Ovary (tissue), 9 donors: Measurements from ENCODE around the gene ANKRD34C. TPM values are rescaled to one million over a fixed set of nuclear protein-coding genes. Genes with fewer than 3 reads are reported as not detected.

ENCODE experiments used
- DNase-seq, 5 donors: peaks; one replicate each; pipeline ENCODE4 v3.0.0-alpha.2; 2019 to 2020
- H3K27ac ChIP-seq, 2 donors: fragments of 200-600 bp; one replicate each; pipeline versions ENCODE4 v1.5.1 to v1.8.0; 2019 to 2022
- H3K27me3 ChIP-seq: fragments of 200-600 bp; one replicate; pipeline ENCODE4 v1.8.0; 2022
- H3K36me3 ChIP-seq: fragments of 200-600 bp; sonication (generic); one replicate; pipeline ENCODE4 v1.5.1; 2019
- H3K4me1 ChIP-seq: one replicate; pipeline ENCODE4 v1.8.1; 2013; ENCODE audit warnings: mild to moderate bottlenecking, moderate library complexity; ENCODE audit not compliant: insufficient read depth
- H3K4me3 ChIP-seq: fragments of 200-600 bp; sonication (generic); one replicate; pipeline ENCODE4 v1.5.1; 2017
- H3K9me3 ChIP-seq, 2 donors: fragments of 200-600 bp in 1 of 2; sonication (generic) in 1 of 2; one replicate each; pipeline versions ENCODE4 v1.5.1 to v1.8.1; 2013 to 2019; ENCODE audit warnings: mild to moderate bottlenecking in 1 of 2, moderate library complexity in 1 of 2
- EP300 ChIP-seq: sonication (generic); formaldehyde crosslinking; IDR thresholded peaks from one replicate; pipeline ENCODE4 v1.6.1; 2017; ENCODE audit warnings: antibody characterized with exemption
- POLR2A ChIP-seq: fragments of 450-650 bp; IDR thresholded peaks from one replicate; pipeline ENCODE4 v1.6.1; 2017; ENCODE audit warnings: antibody characterized with exemption, mild to moderate bottlenecking, moderate library complexity
- WGBS, 3 donors: extraction: QIAGEN DNeasy Blood & Tissue Kit in 1 of 3; methylation state at CpG; one replicate each; pipeline versions ENCODE4 v1.1.5 to v1.1.7; 2013 to 2017; 5-methylcytosine and 5-hydroxymethylcytosine counted together
- intact Hi-C, 4 donors: fragments of 100-400 bp; cut with DNase I; formaldehyde crosslinking; loops; one replicate each; pipeline versions ENCODE4 v1.11.0 to v1.15.1; 2022 to 2023
- polyA plus RNA-seq, 2 donors: library from polyadenylated mRNA; stranded (reverse); fragments of 200-250 nt in 1 of 2; fragments of 350-450 nt in 1 of 2; fragmentation: Illumina TruSeq in 1 of 2; extraction: RNeasy Lipid Tissue Mini Kit (QIAGEN cat#74804) in 1 of 2; gene quantifications; one replicate each; pipeline ENCODE4 v1.2.3, GENCODE V29; 2013 to 2014
- total RNA-seq, 7 donors: library from RNA; depleted of rRNA in 2 of 7; stranded (reverse); fragments of >200 nt in 2 of 7; fragmentation: NEBNext Ultra II Directional in 3 of 7; extraction: Animal tissue kit (Norgen Biotek cat#: 25700) in 3 of 7; gene quantifications; one replicate each; pipeline versions ENCODE4 v1.1.0 to v1.2.4, GENCODE V29; 2016 to 2023
- TF ChIP-seq, protein P1 (sequence below), 3 donors: fragments of 450-650 bp in 2 of 3; fragments of 200-600 bp in 1 of 3; IDR thresholded peaks; one replicate each; pipeline versions ENCODE4 v1.5.1 to v1.8.0; 2016 to 2022; ENCODE audit warnings: antibody characterized with exemption in 3 of 3, mild to moderate bottlenecking in 1 of 3
- donor health status: DM: no; HTN: no; CAD: no; lungs with moderate emphysema.
- donor health status: DM: no; HTN: no; CAD: no.
- donor health status: Bipolar disorder and iron deficiency.
- donor health status: DM: yes; HTN: yes; CAD: no.
- donor health status: DM: no; HTN: no; CAD: no.
- donor health status: DM: yes; HTN: yes; CAD: no.

The ANKRD34C gene
- total and polyA plus RNA-seq, 9 donors: 0.10 to 0.20 TPM; not detected in 7

DNA sequence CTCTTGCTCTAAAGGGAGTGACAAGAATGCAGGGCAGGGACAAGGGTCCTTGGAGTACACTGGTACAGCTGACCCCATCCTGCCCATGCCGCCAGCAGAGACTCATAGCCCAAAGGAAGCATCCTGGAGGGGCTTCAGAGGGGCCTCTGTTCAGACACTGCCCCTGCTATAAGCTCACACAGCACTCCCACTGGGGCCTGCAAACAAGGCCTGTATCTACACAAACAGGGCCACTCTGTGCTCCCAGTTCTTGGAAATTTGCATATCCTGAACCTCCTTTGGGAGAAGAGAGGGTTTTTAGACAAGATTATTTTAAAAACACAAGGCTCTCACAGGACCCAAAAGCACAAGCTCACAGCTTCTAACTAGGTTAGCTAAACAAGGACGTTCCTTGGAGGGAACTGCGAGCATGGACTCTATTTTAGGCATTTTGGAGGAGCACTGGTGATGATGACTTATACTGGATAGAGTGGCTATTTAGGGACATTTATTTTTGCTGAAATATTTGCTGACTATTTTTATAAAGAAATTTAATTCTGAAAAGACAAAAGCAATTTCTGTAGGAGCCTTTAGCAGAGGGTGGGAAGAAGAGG lies 16.4 kb upstream of the ANKRD34C start:
- Histone ChIP-seq H3K36me3 (no peaks in the 10 kb centered on the region), H3K27me3 (no peaks in the 10 kb centered on the region), H3K27ac (no peak overlapping the region), H3K4me3 (no peak overlapping the region), H3K4me1 (no peaks in the 10 kb centered on the region), H3K9me3 (no peaks in the 10 kb centered on the region)
- intact Hi-C loops: no loop called here
- TF ChIP-seq POLR2A (no peak), EP300 (no peak)
- TF ChIP-seq, protein P1, sequence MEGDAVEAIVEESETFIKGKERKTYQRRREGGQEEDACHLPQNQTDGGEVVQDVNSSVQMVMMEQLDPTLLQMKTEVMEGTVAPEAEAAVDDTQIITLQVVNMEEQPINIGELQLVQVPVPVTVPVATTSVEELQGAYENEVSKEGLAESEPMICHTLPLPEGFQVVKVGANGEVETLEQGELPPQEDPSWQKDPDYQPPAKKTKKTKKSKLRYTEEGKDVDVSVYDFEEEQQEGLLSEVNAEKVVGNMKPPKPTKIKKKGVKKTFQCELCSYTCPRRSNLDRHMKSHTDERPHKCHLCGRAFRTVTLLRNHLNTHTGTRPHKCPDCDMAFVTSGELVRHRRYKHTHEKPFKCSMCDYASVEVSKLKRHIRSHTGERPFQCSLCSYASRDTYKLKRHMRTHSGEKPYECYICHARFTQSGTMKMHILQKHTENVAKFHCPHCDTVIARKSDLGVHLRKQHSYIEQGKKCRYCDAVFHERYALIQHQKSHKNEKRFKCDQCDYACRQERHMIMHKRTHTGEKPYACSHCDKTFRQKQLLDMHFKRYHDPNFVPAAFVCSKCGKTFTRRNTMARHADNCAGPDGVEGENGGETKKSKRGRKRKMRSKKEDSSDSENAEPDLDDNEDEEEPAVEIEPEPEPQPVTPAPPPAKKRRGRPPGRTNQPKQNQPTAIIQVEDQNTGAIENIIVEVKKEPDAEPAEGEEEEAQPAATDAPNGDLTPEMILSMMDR (IDR thresholded peaks at IDR 0.05): no peak
- DNase-seq: no peak
- 62 to 71% (median 63%) methylated on average over 3 of the region's 3 CpGs for WGBS, 3 donors

DNA sequence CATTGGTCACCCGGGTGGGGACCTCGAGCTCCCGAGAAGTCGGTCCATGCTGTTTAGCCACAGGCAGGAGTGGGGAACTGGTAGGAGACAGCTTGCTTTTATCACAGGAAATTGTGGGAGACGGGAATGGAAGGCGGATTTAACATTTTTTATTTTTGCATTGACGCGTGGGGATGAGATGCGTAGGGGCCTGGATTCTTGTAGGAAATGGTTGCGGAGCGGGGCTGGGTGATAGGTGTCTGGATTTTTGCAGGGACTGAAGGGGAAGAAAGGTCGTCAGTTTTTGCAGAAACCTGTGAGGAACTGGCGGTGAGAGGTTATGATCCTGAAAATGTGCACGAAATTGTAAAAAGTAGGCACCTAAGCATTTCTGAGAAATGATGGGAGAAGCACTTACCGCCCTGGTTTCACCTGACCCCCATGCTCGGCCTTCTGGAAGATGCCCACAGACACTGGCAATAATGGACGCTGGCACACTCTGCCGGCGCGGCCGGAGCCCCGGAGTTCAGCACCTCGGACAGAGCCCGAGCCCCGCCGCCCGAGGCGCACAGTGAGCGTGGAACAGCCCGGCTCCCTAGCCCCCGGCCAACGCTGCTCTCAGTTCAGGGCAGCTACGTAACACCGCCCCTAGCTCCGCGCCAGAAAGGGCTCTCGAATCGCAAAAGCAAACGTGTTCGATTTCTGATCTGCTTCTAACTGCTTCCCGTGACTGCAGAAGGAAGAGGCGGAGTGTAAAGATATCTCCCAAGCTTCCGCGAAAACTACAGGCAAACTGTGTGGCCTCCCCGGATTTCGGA lies 928 bp downstream of the ANKRD34C start:
- 6 to 12% (median 7%) methylated on average over 46 of the region's 46 CpGs for WGBS, 3 donors
- no peaks in the 10 kb centered on the region for H3K36me3 ChIP-seq
- no peaks in the 10 kb centered on the region for H3K27me3 ChIP-seq
- H3K4me1 ChIP-seq: no peaks in the 10 kb centered on the region
- H3K27ac ChIP-seq: no peak overlapping the region
- intact Hi-C loops: no loop called here
- no peak for TF ChIP-seq EP300
- TF ChIP-seq, protein P1 (IDR thresholded peaks at IDR 0.05): no peak
- DNase-seq: peak in 2 of 5 donors; percentile 36 to 57
- H3K9me3 ChIP-seq: peaks cover 0 to 3% of the 10 kb centered on the region in 2 donors
- no peak overlapping the region for H3K4me3 ChIP-seq

DNA sequence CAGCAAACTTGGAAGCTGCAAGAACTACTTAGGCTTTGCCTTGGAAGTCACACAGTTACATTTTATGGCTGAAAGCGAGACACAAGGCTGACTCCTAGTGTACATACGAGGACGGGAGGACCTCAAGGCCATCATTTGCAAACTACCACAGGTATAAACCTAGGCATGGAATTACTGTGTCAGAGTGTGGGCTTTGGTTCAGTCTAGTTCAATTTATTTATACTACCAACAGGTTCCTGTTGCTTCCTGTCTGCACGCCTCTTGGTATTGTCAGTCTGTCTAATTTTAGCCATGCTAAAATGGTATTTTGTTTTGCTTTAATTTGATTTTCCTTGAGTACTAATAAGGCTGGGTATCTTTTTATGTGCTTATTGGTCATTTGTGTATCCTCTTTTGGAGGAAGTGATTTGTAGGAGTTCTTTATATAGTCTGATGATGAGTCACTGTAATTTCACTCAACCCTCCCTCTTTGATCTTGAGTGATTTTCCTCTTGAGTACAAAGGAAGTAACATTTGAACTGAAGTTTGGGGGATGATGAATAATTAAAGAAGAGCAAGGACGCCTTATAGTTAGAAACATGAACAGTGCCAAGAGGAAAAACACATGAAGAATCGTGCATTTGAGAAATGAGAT lies 8.2 kb downstream of the ANKRD34C start:
- TF ChIP-seq, protein P1 (IDR thresholded peaks at IDR 0.05): no peak
- TF ChIP-seq POLR2A (no peak), EP300 (no peak)
- 53 to 71% (median 56%) methylated on average over 6 of the region's 6 CpGs for WGBS, 3 donors
- intact Hi-C loops: no loop called here
- Histone ChIP-seq H3K4me3 (no peak overlapping the region), H3K9me3 (no peaks in the 10 kb centered on the region), H3K4me1 (no peaks in the 10 kb centered on the region), H3K27me3 (no peaks in the 10 kb centered on the region), H3K36me3 (no peaks in the 10 kb centered on the region), H3K27ac (no peak overlapping the region)
- DNase-seq: no peak

DNA sequence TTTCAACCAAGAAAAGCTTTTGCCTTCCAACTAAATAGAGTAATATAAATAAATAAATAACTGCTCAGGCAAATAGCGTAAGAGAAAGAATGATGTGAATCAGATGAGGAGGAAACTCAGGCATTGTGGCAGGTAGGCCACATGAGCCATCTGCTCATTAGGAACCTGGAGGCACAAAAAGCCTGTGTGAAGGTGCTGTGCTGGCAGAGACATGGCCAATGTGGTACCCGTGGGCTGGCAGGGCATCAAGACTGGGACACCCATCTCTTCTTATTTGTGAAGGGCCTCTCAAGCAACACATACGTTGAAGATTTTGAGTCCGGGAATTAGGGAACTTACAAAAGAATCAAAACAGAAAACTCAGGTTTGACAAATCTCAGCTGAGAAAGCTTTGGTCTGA lies 9.5 kb downstream of the ANKRD34C start:
- H3K4me1 ChIP-seq: no peaks in the 10 kb centered on the region
- no peak overlapping the region for H3K4me3 ChIP-seq
- H3K27ac ChIP-seq: no peak overlapping the region
- H3K36me3 ChIP-seq: no peaks in the 10 kb centered on the region
- TF ChIP-seq EP300: no peak
- TF ChIP-seq POLR2A: no peak
- TF ChIP-seq, protein P1 (IDR thresholded peaks at IDR 0.05): no peak
- no peak for DNase-seq
- H3K9me3 ChIP-seq: no peaks in the 10 kb centered on the region
- no peaks in the 10 kb centered on the region for H3K27me3 ChIP-seq
- WGBS, 3 donors: 82 to 93% (median 86%) methylated on average over 4 of the region's 4 CpGs
- intact Hi-C loops: no loop called here
